ENCODE measurements around the gene CCL19. TPM values are rescaled to one million over a fixed set of nuclear protein-coding genes. Genes with fewer than 3 reads are reported as not detected.

Gene CCL19
- total and polyA plus RNA-seq, 8 donors: 4.3 to 24.1 (median 7.8) TPM; not detected in 3

- peaks cover 0 to 16% (median 11%) of the 10 kb centered on the region in 4 donors for H3K4me1 ChIP-seq
- H3K27ac ChIP-seq: no peak overlapping the region
- 79 to 92% (median 80%) methylated on average over 5 of the region's 5 CpGs for WGBS, 5 donors
- DNase-seq: no peak
- intact Hi-C loops (cut with DNase I; ENCODE audit: low total_unique reads): no loop called here
- H3K36me3 ChIP-seq: no peaks in the 10 kb centered on the region
- no peak overlapping the region for H3K4me3 ChIP-seq
- H3K27me3 ChIP-seq: no peaks in the 10 kb centered on the region
- TF ChIP-seq CTCF (IDR thresholded peaks at IDR 0.05) (no peak), POLR2AphosphoS5 (IDR thresholded peaks at IDR 0.05) (no peak), EP300 (IDR thresholded peaks at IDR 0.05) (no peak), POLR2A (IDR thresholded peaks at IDR 0.05) (no peak)
- no peaks in the 10 kb centered on the region for H3K9me3 ChIP-seq
Measured at GRCh38 chr9:34691936-34692315, 850 bp upstream of the CCL19 start.

- no peak for DNase-seq
- Histone ChIP-seq H3K27me3 (no peaks in the 10 kb centered on the region), H3K4me1 (peaks cover 0 to 16% (median 13%) of the 10 kb centered on the region in 4 donors), H3K9me3 (no peaks in the 10 kb centered on the region), H3K36me3 (no peaks in the 10 kb centered on the region), H3K4me3 (no peak overlapping the region), H3K27ac (no peak overlapping the region)
- intact Hi-C loops (cut with DNase I; ENCODE audit: low total_unique reads): no loop called here
- TF ChIP-seq CTCF (IDR thresholded peaks at IDR 0.05): no peak
- no peak for TF ChIP-seq EP300 (IDR thresholded peaks at IDR 0.05)
- no peak for TF ChIP-seq POLR2A (IDR thresholded peaks at IDR 0.05)
- no peak for TF ChIP-seq POLR2AphosphoS5 (IDR thresholded peaks at IDR 0.05)
- 68 to 87% (median 71%) methylated on average over 8 of the region's 8 CpGs for WGBS, 5 donors
Measured at GRCh38 chr9:34689512-34689911, 1.6 kb downstream of the CCL19 start.

DNA sequence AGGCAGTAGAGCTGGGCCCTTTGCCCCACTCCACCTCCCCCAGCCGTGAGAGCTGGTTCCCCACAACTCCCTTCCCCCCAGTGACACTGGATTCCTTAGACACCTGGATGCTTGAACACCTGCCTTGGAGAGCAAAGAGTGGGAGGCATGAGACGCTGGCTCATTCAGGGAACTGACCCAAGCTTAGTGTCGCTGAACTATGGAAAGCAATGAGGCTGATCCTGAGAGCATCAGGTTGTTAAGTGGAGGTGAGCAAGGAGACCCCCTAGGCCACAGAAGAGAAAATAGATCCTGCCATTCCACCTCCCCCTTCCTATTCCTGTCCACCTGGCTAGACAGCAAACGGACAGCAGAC is 2.0 kb downstream of the CCL19 start:
- WGBS, 5 donors: 45 to 73% (median 67%) methylated on average over 4 of the region's 4 CpGs
- Histone ChIP-seq H3K27ac (no peak overlapping the region), H3K9me3 (no peaks in the 10 kb centered on the region), H3K4me3 (no peak overlapping the region), H3K27me3 (no peaks in the 10 kb centered on the region), H3K4me1 (peaks cover 0 to 16% (median 13%) of the 10 kb centered on the region in 4 donors), H3K36me3 (no peaks in the 10 kb centered on the region)
- intact Hi-C loops (cut with DNase I; ENCODE audit: low total_unique reads): no loop called here
- TF ChIP-seq EP300 (IDR thresholded peaks at IDR 0.05) (no peak), POLR2A (IDR thresholded peaks at IDR 0.05) (no peak), CTCF (IDR thresholded peaks at IDR 0.05) (no peak), POLR2AphosphoS5 (IDR thresholded peaks at IDR 0.05) (no peak)
- DNase-seq: no peak

DNA sequence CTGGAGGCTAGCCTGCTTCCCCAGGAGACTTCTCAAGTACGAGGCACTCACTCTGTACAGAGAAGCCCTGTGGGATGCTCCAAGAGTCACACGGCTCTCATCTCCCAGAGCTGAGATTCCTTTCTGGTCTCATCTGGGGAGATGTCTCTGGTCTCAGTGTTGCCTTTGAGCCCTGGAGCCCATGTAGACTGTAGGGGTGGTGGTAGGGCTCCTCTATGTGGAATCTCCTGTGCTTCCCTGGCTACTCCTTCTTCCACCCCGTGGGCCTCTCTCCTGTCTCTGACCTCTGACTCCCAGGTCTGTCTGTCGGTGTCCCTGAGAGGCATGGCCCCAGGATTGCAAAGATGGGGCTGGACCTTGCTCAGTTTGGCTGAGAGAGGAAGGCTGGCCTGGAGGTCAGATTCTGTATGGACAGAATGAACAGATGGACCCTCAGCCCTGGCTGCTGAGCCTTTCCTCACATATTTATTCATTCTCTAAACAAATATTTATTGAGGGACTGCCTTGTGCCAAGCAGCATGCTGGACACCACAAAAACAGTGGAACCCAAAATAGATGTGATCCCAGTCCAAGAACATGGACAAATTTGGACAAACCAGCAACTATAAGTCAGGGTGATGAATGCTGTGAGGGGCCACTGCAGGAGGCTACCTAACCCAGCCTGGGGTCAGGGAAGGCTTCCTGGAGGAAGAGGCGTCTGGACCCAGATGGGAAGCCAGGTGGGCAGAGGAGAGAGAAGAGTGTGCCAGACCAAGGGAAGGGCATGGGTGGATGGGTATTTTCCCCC is 2.6 kb downstream of the CCL19 start:
- DNase-seq: no peak
- Histone ChIP-seq H3K36me3 (no peaks in the 10 kb centered on the region), H3K27me3 (no peaks in the 10 kb centered on the region), H3K9me3 (no peaks in the 10 kb centered on the region), H3K4me3 (no peak overlapping the region), H3K27ac (no peak overlapping the region), H3K4me1 (peaks cover 0 to 16% (median 13%) of the 10 kb centered on the region in 4 donors)
- TF ChIP-seq POLR2AphosphoS5 (IDR thresholded peaks at IDR 0.05): no peak
- TF ChIP-seq CTCF (IDR thresholded peaks at IDR 0.05): no peak
- TF ChIP-seq EP300 (IDR thresholded peaks at IDR 0.05): no peak
- no peak for TF ChIP-seq POLR2A (IDR thresholded peaks at IDR 0.05)
- intact Hi-C loops (cut with DNase I; ENCODE audit: low total_unique reads): no loop called here
- 52 to 63% (median 62%) methylated on average over 5 of the region's 5 CpGs for WGBS, 5 donors
